Measurements from ENCODE around the gene HUWE1.
A peak's percentile ranks its signal among the peaks of the same experiment; 100 is the strongest.

DNA sequence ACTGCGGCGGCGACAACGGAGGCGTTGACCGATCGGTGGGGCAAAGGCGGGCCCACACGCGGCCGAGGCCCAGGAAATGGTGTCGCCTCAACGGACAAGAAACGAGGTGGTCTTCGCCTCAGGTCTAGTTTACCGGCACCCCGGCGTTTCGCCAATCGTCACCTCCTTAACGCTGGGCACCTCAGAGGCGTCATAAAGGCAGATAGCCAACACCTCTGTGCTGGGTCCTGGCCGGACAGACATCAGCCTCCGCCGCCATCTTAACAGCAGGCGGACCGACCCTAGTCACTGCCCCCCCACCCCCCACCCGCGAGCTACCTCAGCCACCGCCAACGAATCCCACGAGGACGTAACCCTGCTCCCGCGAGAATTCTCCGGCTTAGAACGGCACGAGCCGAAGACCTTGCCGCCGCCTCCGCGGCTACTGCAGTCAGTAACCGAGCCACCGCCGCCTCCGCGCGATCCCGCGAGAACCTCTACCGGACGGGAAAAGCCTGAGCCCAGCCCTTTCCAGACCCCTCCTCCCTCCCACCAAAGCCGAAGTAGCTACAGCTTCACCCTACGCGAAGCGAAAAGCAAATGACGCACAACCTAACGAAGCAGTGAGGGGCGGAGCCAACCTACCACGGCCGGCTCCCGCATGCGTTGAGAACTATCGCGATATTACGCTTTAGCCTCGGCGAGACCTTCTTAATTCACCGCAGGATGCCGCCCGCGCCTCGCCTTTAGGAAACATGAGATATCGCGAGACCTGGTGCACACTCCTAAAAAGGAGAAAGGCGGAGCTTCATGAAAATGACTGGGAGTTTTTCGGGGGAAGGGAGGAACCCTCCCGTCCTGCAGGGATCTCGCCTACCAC is 2.7 kb downstream of the HUWE1 start:
- TF ChIP-seq, protein P1, sequence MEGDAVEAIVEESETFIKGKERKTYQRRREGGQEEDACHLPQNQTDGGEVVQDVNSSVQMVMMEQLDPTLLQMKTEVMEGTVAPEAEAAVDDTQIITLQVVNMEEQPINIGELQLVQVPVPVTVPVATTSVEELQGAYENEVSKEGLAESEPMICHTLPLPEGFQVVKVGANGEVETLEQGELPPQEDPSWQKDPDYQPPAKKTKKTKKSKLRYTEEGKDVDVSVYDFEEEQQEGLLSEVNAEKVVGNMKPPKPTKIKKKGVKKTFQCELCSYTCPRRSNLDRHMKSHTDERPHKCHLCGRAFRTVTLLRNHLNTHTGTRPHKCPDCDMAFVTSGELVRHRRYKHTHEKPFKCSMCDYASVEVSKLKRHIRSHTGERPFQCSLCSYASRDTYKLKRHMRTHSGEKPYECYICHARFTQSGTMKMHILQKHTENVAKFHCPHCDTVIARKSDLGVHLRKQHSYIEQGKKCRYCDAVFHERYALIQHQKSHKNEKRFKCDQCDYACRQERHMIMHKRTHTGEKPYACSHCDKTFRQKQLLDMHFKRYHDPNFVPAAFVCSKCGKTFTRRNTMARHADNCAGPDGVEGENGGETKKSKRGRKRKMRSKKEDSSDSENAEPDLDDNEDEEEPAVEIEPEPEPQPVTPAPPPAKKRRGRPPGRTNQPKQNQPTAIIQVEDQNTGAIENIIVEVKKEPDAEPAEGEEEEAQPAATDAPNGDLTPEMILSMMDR (IDR thresholded peaks at IDR 0.05): peak in 2 of 4 experiments; percentile 14 to 41
- peak; percentile 71 for TF ChIP-seq POLR2A (IDR thresholded peaks at IDR 0.05)
